Tibial nerve (tissue), 3 donors: Measurements from ENCODE around the gene PIGZ.

ENCODE experiments used
- CTCF ChIP-seq, 5 experiments: fragments of 200-600 bp in 3 of 5; fragments of 450-650 bp in 2 of 5; sonication (generic) in 3 of 5; IDR thresholded peaks; one replicate each; pipeline ENCODE4 v1.5.1; 2016 to 2019; ENCODE audit warnings: antibody characterized with exemption in 5 of 5, mild to moderate bottlenecking in 3 of 5, moderate library complexity in 2 of 5
- POLR2A ChIP-seq, 2 donors: fragments of 450-650 bp; IDR thresholded peaks; one replicate each; pipeline ENCODE4 v1.6.1; 2017; ENCODE audit warnings: antibody characterized with exemption in 2 of 2, mild to moderate bottlenecking in 2 of 2, moderate library complexity in 2 of 2

GRCh38 chr3:196976941-196977340 is 8.3 kb upstream of the PIGZ start:
- no peak for TF ChIP-seq CTCF (IDR thresholded peaks at IDR 0.05)
- no peak for TF ChIP-seq POLR2A (IDR thresholded peaks at IDR 0.05)
